Glutamatergic neuron (in vitro differentiated cells): ENCODE data around the gene PAM16. TPM values are rescaled to one million over a fixed set of nuclear protein-coding genes. Genes with fewer than 3 reads are reported as not detected.

ENCODE experiments used
- DNase-seq: peaks from one replicate; pipeline ENCODE4 v3.0.0; 2022
- H3K27ac Mint-ChIP-seq: one replicate; pipeline ENCODE4 v1.8.0; 2020; ENCODE audit warnings: mild to moderate bottlenecking, mixed read lengths, inconsistent platforms; ENCODE audit not compliant: unreplicated experiment
- H3K27me3 Mint-ChIP-seq: one replicate; pipeline ENCODE4 v1.8.0; 2020; ENCODE audit warnings: mild to moderate bottlenecking, moderate library complexity, mixed read lengths, inconsistent platforms; ENCODE audit not compliant: unreplicated experiment
- H3K36me3 Mint-ChIP-seq: one replicate; pipeline ENCODE4 v1.8.0; 2020; ENCODE audit warnings: mild to moderate bottlenecking, mixed read lengths, inconsistent platforms; ENCODE audit not compliant: unreplicated experiment
- H3K4me1 Mint-ChIP-seq: one replicate; pipeline ENCODE4 v1.8.0; 2020; ENCODE audit warnings: mild to moderate bottlenecking, low read depth, mixed read lengths, inconsistent platforms; ENCODE audit not compliant: unreplicated experiment
- H3K4me3 Mint-ChIP-seq: one replicate; pipeline ENCODE4 v1.8.0; 2020; ENCODE audit warnings: mild to moderate bottlenecking, mixed read lengths, inconsistent platforms; ENCODE audit not compliant: unreplicated experiment
- H3K9me3 Mint-ChIP-seq: one replicate; pipeline ENCODE4 v1.8.0; 2020; ENCODE audit warnings: mild to moderate bottlenecking, moderate library complexity, mixed read lengths, inconsistent platforms; ENCODE audit not compliant: unreplicated experiment
- total RNA-seq: library from RNA; stranded (reverse); fragmentation: NEBNext Ultra II Directional; extraction: Animal tissue kit (Norgen Biotek cat#: 25700); gene quantifications from one replicate; pipeline ENCODE4 v1.2.1, GENCODE V29; 2021; ENCODE audit not compliant: unreplicated experiment
- TF ChIP-seq, protein P1 (sequence below): fragments of 200-600 bp; sonication (generic); IDR thresholded peaks from one replicate; pipeline ENCODE4 v1.5.0; 2021; ENCODE audit not compliant: partially characterized antibody, unreplicated experiment

The PAM16 gene
- total RNA-seq, 1 donor from 2014 or later, result 33.1 TPM

DNA sequence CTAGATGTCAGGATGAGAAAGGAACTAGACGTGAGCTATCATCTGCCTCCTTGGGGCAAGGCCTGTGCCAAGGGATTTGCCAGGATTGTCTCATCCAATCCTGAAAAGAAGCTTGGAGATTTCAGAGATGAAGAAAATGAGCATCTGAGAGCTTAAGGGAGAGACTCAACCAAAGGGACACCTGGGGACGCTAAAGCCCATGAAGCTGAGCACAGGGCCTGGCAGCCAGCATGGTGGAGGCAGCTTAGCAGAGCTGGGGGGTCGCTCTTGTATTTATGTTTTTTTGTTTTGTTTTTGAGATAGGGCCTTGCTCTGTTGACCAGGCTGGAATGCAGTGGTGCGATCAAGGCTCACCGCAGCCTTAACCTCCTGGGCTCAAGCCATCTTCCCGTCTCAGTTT is 53.6 kb downstream of the PAM16 start:
- H3K9me3 Mint-ChIP-seq, result peaks cover 12% of the 10 kb centered on the region
- TF ChIP-seq, protein P1, sequence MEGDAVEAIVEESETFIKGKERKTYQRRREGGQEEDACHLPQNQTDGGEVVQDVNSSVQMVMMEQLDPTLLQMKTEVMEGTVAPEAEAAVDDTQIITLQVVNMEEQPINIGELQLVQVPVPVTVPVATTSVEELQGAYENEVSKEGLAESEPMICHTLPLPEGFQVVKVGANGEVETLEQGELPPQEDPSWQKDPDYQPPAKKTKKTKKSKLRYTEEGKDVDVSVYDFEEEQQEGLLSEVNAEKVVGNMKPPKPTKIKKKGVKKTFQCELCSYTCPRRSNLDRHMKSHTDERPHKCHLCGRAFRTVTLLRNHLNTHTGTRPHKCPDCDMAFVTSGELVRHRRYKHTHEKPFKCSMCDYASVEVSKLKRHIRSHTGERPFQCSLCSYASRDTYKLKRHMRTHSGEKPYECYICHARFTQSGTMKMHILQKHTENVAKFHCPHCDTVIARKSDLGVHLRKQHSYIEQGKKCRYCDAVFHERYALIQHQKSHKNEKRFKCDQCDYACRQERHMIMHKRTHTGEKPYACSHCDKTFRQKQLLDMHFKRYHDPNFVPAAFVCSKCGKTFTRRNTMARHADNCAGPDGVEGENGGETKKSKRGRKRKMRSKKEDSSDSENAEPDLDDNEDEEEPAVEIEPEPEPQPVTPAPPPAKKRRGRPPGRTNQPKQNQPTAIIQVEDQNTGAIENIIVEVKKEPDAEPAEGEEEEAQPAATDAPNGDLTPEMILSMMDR, result no peak
- DNase-seq, result no peak
- no peak overlapping the region for H3K4me3 Mint-ChIP-seq
- peaks cover 9% of the 10 kb centered on the region for H3K27me3 Mint-ChIP-seq
- H3K27ac Mint-ChIP-seq, result peak overlapping the region; percentile 62
- H3K36me3 Mint-ChIP-seq, result no peaks in the 10 kb centered on the region
- H3K4me1 Mint-ChIP-seq, result peaks cover 21% of the 10 kb centered on the region

DNA sequence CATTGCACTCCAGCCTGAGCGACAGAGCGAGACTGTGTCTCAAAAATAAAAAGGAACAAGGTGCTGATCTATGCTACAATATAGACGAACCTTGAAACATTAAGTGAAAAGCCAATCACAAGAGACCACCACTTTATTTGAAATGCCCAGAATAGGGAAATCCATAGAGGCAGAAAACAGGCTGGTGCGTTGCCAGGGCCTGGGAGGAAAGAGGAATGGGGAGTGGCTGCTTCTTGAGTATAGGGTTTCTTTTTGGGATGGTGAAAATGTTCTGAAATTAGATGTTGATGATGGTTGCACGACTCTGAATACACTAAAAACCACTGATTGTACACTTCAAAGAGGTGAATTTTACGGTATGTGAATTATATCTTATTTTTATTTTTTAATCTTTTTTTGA is 55.5 kb downstream of the PAM16 start:
- Mint-ChIP-seq H3K4me1 (peaks cover 25% of the 10 kb centered on the region), H3K27me3 (peaks cover 12% of the 10 kb centered on the region), H3K4me3 (no peak overlapping the region), H3K36me3 (no peaks in the 10 kb centered on the region), H3K9me3 (peaks cover 14% of the 10 kb centered on the region), H3K27ac (no peak overlapping the region)
- DNase-seq, result no peak
- TF ChIP-seq, protein P1, result no peak

DNA sequence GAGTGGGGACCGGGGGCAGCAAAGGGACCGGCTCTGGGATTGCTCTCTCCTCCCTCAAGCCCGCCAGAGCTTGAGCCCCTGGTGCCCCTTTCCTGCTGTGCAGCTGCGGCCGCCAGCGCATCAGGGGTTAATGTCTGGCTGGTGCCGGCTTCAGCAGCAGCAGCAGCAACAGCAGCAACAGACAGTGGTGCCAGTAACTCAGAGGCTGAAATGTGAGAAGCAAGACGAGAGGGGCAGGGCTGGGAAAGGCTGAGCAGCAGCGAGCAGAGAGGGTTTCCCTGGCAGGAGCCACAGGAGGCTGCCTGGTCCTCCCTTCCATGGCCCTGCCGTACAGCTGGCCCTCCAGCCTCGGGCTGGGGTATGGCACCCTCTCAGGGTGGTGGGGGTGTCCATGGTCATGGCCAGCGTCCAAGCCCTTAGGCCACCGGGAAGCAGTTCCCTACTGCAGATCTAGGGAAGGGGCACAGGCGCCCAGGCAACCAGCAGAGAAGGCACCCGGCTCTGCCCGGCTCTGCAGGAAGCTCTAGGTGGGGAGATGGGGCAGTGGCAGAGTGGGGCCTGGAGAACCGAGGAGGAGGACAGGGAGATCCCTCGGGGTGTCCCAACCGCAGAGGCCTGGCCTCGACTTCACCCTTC is 57.2 kb downstream of the PAM16 start:
- Mint-ChIP-seq H3K4me1 (peaks cover 21% of the 10 kb centered on the region), H3K27me3 (peaks cover 4% of the 10 kb centered on the region), H3K4me3 (peak overlapping the region; percentile 69), H3K27ac (peak overlapping the region; percentile 33), H3K36me3 (no peaks in the 10 kb centered on the region), H3K9me3 (peaks cover 7% of the 10 kb centered on the region)
- DNase-seq, result peak; percentile 76
- TF ChIP-seq, protein P1, result no peak

DNA sequence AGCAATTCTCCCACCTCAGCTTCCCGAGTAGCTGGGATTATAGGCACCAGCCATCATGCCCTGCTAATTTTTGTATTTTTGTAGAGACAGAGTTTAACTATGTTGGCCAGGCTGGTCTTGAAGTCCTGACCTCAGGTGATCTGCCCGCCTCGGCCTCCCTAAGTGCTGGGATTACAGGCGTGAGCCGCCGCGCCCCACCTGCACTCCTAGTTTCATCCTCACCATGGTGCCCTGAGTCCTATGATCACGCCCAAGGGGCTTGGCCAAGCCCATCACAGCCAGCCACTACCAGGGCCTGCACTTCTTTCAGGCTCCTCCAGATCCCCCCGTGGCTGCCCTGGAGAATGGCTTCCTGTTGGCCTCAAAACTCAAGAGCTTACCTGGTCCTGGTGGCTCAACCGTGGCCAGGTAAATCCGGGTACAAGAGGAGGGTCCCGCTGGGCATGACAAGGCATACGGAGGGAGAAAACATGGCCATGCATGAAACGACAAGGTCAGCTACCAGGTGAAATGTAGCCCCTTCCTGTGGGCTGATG is 57.9 kb downstream of the PAM16 start:
- H3K27ac Mint-ChIP-seq, result peak overlapping the region; percentile 75
- H3K9me3 Mint-ChIP-seq, result peaks cover 4% of the 10 kb centered on the region
- TF ChIP-seq, protein P1, result no peak
- DNase-seq, result no peak
- peak overlapping the region; percentile 70 for H3K4me3 Mint-ChIP-seq
- no peaks in the 10 kb centered on the region for H3K36me3 Mint-ChIP-seq
- peaks cover 7% of the 10 kb centered on the region for H3K27me3 Mint-ChIP-seq
- peaks cover 23% of the 10 kb centered on the region for H3K4me1 Mint-ChIP-seq

DNA sequence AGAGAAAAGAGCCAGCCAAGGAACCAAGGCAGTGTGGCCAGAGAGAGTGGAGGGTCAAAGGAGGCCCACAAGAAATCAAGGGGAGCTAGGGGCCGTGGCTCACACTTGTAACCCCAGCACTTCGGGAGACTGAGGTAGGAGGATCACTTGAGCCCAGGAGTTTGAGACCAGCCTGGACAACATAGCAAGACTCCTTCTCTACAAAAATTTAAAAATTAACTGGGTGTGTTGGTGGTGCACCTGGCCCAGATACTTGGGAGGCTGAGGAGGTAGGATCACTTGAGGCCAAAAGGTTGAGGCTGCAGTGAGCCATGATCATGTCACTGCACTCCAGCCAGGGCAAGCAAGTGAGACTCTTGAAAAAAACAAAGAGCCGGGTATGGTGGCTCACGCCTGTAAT is 59.4 kb downstream of the PAM16 start:
- Mint-ChIP-seq H3K4me1 (peaks cover 20% of the 10 kb centered on the region), H3K36me3 (no peaks in the 10 kb centered on the region), H3K27me3 (peaks cover 6% of the 10 kb centered on the region), H3K4me3 (no peak overlapping the region), H3K9me3 (peaks cover 2% of the 10 kb centered on the region), H3K27ac (no peak overlapping the region)
- DNase-seq, result no peak
- TF ChIP-seq, protein P1, result no peak
